ENCODE measurements around the gene LRIG2. TPM values are rescaled to one million over a fixed set of nuclear protein-coding genes. Genes with fewer than 3 reads are reported as not detected.

Gene LRIG2
- total and polyA plus RNA-seq, 2 of the 13 experiments (the other 11 are each of a cell fraction or from before 2014, with no cell fraction given): 8.1 to 12.2 TPM

DNA sequence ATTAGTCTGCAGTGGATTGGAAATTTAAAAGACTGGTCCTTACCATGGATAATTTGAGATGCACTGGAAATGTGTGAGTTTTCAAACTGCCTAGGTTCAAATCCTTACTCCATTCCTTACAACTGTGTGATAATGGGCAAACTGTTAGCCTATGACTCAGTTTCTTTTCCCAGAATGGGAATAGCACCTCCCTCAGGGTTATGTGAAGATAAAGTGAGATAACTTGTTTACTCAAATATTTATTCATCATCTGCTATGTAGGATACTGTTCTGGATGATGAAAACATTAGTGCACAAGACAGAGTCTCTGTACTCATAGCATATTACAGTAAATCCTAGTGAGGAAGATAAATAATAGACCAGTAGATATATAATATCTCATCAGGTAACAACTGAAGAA is 28.6 kb downstream of the LRIG2 start:
- H3K4me1 ChIP-seq (ENCODE audit: insufficient read depth, low read length): no peaks in the 10 kb centered on the region
- H3K4me3 ChIP-seq (replicated peaks in 1 of 3; ENCODE audit: insufficient read depth in 1 of 3, low read depth in 2 of 3, low read length in 3 of 3): no peak overlapping the region
- H3K79me2 ChIP-seq (ENCODE audit: insufficient read depth, low read length): no peaks in the 10 kb centered on the region
- H3K36me3 ChIP-seq (replicated peaks in 1 of 2; ENCODE audit: control insufficient read depth in 1 of 2, insufficient read depth in 2 of 2, low read length in 2 of 2): peaks cover 14 to 72% of the 10 kb centered on the region in 2 experiments
- H3K27me3 ChIP-seq (ENCODE audit: control insufficient read depth in 1 of 2, insufficient read depth in 2 of 2, low read length in 2 of 2): no peaks in the 10 kb centered on the region
- POLR2A ChIA-PET: no interaction called here
- TF ChIP-seq, protein P1, sequence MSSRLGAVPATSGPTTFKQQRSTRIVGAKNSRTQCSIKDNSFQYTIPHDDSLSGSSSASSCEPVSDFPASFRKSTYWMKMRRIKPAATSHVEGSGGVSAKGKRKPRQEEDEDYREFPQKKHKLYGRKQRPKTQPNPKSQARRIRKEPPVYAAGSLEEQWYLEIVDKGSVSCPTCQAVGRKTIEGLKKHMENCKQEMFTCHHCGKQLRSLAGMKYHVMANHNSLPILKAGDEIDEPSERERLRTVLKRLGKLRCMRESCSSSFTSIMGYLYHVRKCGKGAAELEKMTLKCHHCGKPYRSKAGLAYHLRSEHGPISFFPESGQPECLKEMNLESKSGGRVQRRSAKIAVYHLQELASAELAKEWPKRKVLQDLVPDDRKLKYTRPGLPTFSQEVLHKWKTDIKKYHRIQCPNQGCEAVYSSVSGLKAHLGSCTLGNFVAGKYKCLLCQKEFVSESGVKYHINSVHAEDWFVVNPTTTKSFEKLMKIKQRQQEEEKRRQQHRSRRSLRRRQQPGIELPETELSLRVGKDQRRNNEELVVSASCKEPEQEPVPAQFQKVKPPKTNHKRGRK (CRISPR knock-in tag; IDR thresholded peaks at IDR 0.05): no peak
- TF ChIP-seq ZMYM3 (CRISPR knock-in tag; IDR thresholded peaks at IDR 0.05) (no peak), TAF1 (CRISPR knock-in tag; IDR thresholded peaks at IDR 0.05) (no peak), GLI4 (CRISPR knock-in tag; IDR thresholded peaks at IDR 0.05; ENCODE audit: borderline replicate concordance) (no peak), ZBTB7B (CRISPR knock-in tag; IDR thresholded peaks at IDR 0.05) (no peak), SNAI1 (CRISPR knock-in tag; IDR thresholded peaks at IDR 0.05; ENCODE audit: borderline replicate concordance) (no peak), AKAP8 (CRISPR knock-in tag; IDR thresholded peaks at IDR 0.05) (no peak), ZMAT5 (CRISPR knock-in tag; IDR thresholded peaks at IDR 0.05; ENCODE audit: borderline replicate concordance, low read depth) (no peak), TAF15 (IDR thresholded peaks at IDR 0.05; ENCODE audit: low read depth, low read length, poor library complexity, severe bottlenecking) (no peak), MTF2 (CRISPR knock-in tag; IDR thresholded peaks at IDR 0.05; ENCODE audit: borderline replicate concordance) (no peak), ZNF501 (CRISPR knock-in tag; IDR thresholded peaks at IDR 0.05) (no peak), SKI (IDR thresholded peaks at IDR 0.05; ENCODE audit: partially characterized antibody) (no peak), CEBPB (IDR thresholded peaks at IDR 0.05; ENCODE audit: borderline replicate concordance, low read depth, low read length) (no peak), ZNF24 (IDR thresholded peaks at IDR 0.05) (no peak), ELF4 (CRISPR knock-in tag; IDR thresholded peaks at IDR 0.05; ENCODE audit: borderline replicate concordance) (no peak), PAF1 (CRISPR knock-in tag; IDR thresholded peaks at IDR 0.05) (no peak), MLLT10 (CRISPR knock-in tag; IDR thresholded peaks at IDR 0.05) (no peak), ARID3A (IDR thresholded peaks at IDR 0.05; ENCODE audit: low read depth, low read length) (no peak), SNAPC2 (CRISPR knock-in tag; IDR thresholded peaks at IDR 0.05) (no peak)
- TF ChIP-seq, protein P2, sequence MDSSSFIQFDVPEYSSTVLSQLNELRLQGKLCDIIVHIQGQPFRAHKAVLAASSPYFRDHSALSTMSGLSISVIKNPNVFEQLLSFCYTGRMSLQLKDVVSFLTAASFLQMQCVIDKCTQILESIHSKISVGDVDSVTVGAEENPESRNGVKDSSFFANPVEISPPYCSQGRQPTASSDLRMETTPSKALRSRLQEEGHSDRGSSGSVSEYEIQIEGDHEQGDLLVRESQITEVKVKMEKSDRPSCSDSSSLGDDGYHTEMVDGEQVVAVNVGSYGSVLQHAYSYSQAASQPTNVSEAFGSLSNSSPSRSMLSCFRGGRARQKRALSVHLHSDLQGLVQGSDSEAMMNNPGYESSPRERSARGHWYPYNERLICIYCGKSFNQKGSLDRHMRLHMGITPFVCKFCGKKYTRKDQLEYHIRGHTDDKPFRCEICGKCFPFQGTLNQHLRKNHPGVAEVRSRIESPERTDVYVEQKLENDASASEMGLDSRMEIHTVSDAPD (CRISPR knock-in tag; IDR thresholded peaks at IDR 0.05): no peak
- H3K9ac ChIP-seq (ENCODE audit: insufficient read depth, low read depth, low read length): no peak overlapping the region
- no peak overlapping the region for H3K27ac ChIP-seq (ENCODE audit: extremely low read length, insufficient read depth, low read length)
- DNase-seq (ENCODE audit: low spot score) (no peak), FAIRE-seq (no peak), ATAC-seq (no peak)
- no TSS peak for BruUV-seq (replicated peaks)
- intact Hi-C loops (cut with micrococcal nuclease; ENCODE audit: unreplicated experiment) (no loop called here), in situ Hi-C loops (cut with HindIII; ENCODE audit: extremely low pct_ligation_motif_present, low pct_unique_long_range_greater_than_20kb) (no loop called here)
- no peaks in the 10 kb centered on the region for H4K20me1 ChIP-seq (ENCODE audit: insufficient read depth, low read length)
- H3K4me2 ChIP-seq (ENCODE audit: low read depth, low read length): no peak overlapping the region
- H2AFZ ChIP-seq (ENCODE audit: low read length): no peak overlapping the region
- CTCF ChIA-PET (ENCODE audit: low intra/inter-chr PET ratio, low total read pairs): no interaction called here
- no peaks in the 10 kb centered on the region for H3K9me3 ChIP-seq (ENCODE audit: low read length)

Data from HepG2 (cell line).